Endothelial cell of umbilical vein (primary cell): Measurements from ENCODE around the gene SYNGR4. TPM values are rescaled to one million over a fixed set of nuclear protein-coding genes. Genes with fewer than 3 reads are reported as not detected.

Experiments used
- BruUV-seq: library from RNA; stranded (reverse); fragments of 400-500 nt; replicated peaks from 2 replicates; lab custom pipeline; 2021; lab: Mats Ljungman, UMichigan
- CTCF ChIA-PET: fragments of 300-600, 350-600 bp; sonication (Branson Sonifier 250); formaldehyde crosslinking; loops from one replicate; lab custom pipeline; 2021; ENCODE audit warnings: antibody characterized with exemption, inconsistent platforms; lab: Charles Lee
- POLR2A ChIA-PET: fragments of 300-600, 350-600 bp; sonication (Branson Sonifier 250); formaldehyde crosslinking; loops from one replicate; lab custom pipeline; 2021; ENCODE audit warnings: antibody characterized with exemption, inconsistent platforms; lab: Charles Lee
- DNase-seq: peaks from one replicate; pipeline ENCODE4 v3.0.0-alpha.2; 2011; ENCODE audit warnings: low read depth, low spot score
- FAIRE-seq: peaks from 2 replicates; lab custom pipeline; 2011; peaks lifted over from hg19 to GRCh38; lab: Jason Lieb, UNC
- H2AFZ ChIP-seq: 2 replicates; pipeline ENCODE4 v1.6.0; 2012; ENCODE audit warnings: low read depth, low read length, control low read depth, inconsistent platforms
- H3K27ac ChIP-seq: 2 replicates; pipeline ENCODE4 v1.5.1; 2011; ENCODE audit warnings: low read depth, mild to moderate bottlenecking, control low read depth, low read length, moderate library complexity; ENCODE audit not compliant: insufficient read depth
- H3K27me3 ChIP-seq, 2 experiments: 2 replicates each; pipeline versions ENCODE4 v1.6.0 to v1.6.1; 2011; ENCODE audit warnings: low read length in 2 of 2, mixed read lengths in 1 of 2; ENCODE audit not compliant: control insufficient read depth in 2 of 2, insufficient read depth in 2 of 2
- H3K36me3 ChIP-seq, 2 experiments: 2 replicates in 1 of 2; 3 replicates in 1 of 2; pipeline ENCODE4 v1.5.1; 2011; ENCODE audit warnings: low read length in 2 of 2, mild to moderate bottlenecking in 1 of 2, moderate library complexity in 1 of 2; ENCODE audit not compliant: control insufficient read depth in 2 of 2, insufficient read depth in 2 of 2; ENCODE audit errors: extremely low read depth in 1 of 2
- H3K4me1 ChIP-seq: 3 replicates; pipeline ENCODE4 v1.5.1; 2011; ENCODE audit warnings: mild to moderate bottlenecking, low read length; ENCODE audit not compliant: control insufficient read depth, insufficient read depth; ENCODE audit errors: extremely low read depth
- H3K4me2 ChIP-seq: 2 replicates; pipeline ENCODE4 v1.6.1; 2011; ENCODE audit warnings: low read length, control low read depth, mixed read lengths; ENCODE audit not compliant: insufficient read depth
- H3K4me3 ChIP-seq, 3 experiments: fragments of 200-600 bp in 1 of 3; sonication (generic), shearing (Covaris generic) in 1 of 3; replicated peaks in 1 of 3; 2 replicates each; pipeline ENCODE4 v1.5.1; 2011 to 2016; ENCODE audit warnings: control low read depth in 3 of 3, low read length in 3 of 3, mild to moderate bottlenecking in 2 of 3, inconsistent platforms in 1 of 3, low read depth in 1 of 3, moderate library complexity in 1 of 3; ENCODE audit not compliant: insufficient read depth in 1 of 3
- H3K79me2 ChIP-seq: 2 replicates; pipeline ENCODE4 v1.6.0; 2012; ENCODE audit warnings: low read length, inconsistent platforms; ENCODE audit not compliant: control insufficient read depth, insufficient read depth
- H3K9ac ChIP-seq: replicated peaks from 2 replicates; pipeline ENCODE3; 2011; ENCODE audit warnings: low read length, control low read depth; ENCODE audit not compliant: insufficient read depth; ENCODE audit errors: extremely low read depth
- H3K9me1 ChIP-seq: replicated peaks from 3 replicates; pipeline ENCODE4 v1.6.0; 2011; ENCODE audit warnings: mild to moderate bottlenecking, low read length; ENCODE audit not compliant: control insufficient read depth, insufficient read depth; ENCODE audit errors: extremely low read depth
- H3K9me3 ChIP-seq: replicated peaks from 2 replicates; pipeline ENCODE4 v1.5.1; 2012; ENCODE audit warnings: low read length, inconsistent platforms; ENCODE audit not compliant: control insufficient read depth, insufficient read depth
- H4K20me1 ChIP-seq: replicated peaks from 2 replicates; pipeline ENCODE3; 2011; ENCODE audit warnings: mild to moderate bottlenecking, low read length; ENCODE audit not compliant: control insufficient read depth, insufficient read depth; ENCODE audit errors: extremely low read depth
- EZH2 ChIP-seq: IDR thresholded peaks from 2 replicates; pipeline ENCODE4 v1.6.1; 2012; ENCODE audit warnings: borderline replicate concordance, low read depth, mild to moderate bottlenecking, moderate library complexity, low read length, inconsistent platforms; ENCODE audit not compliant: severe bottlenecking
- FOS ChIP-seq: IDR thresholded peaks from 2 replicates; pipeline ENCODE4 v1.6.1; 2011; ENCODE audit warnings: mild to moderate bottlenecking, low read length, moderate library complexity, borderline replicate concordance; ENCODE audit not compliant: insufficient read depth
- GATA2 ChIP-seq: IDR thresholded peaks from 2 replicates; pipeline ENCODE4 v1.7.0; 2011; ENCODE audit warnings: low read depth, mild to moderate bottlenecking, moderate library complexity, mixed read lengths, low read length; ENCODE audit not compliant: insufficient read length, insufficient read depth
- JUN ChIP-seq: IDR thresholded peaks from 2 replicates; pipeline ENCODE4 v1.6.1; 2011; ENCODE audit warnings: borderline replicate concordance, low read depth; ENCODE audit not compliant: insufficient read length, insufficient read depth
- MYC ChIP-seq: IDR thresholded peaks from one replicate; pipeline ENCODE4 v1.6.1; 2011; ENCODE audit warnings: mild to moderate bottlenecking, low read depth, low read length
- POLR2A ChIP-seq: IDR thresholded peaks from 2 replicates; pipeline ENCODE4 v1.6.1; 2012; ENCODE audit warnings: low read depth, mild to moderate bottlenecking, control low read depth, low read length
- POLR2AphosphoS5 ChIP-seq: IDR thresholded peaks from 2 replicates; pipeline ENCODE4 v1.6.1; 2012; ENCODE audit warnings: low read depth, mild to moderate bottlenecking, control low read depth, low read length, moderate library complexity; ENCODE audit not compliant: insufficient read depth
- dilution Hi-C: fragments of 300-500 bp; cut with MboI; formaldehyde crosslinking; loops from one replicate; pipeline ENCODE4 v1.15.0; 2019; ENCODE audit warnings: low sequenced_read_pairs; ENCODE audit not compliant: extremely low pct_ligation_motif_present
- intact Hi-C: fragments of 100-400 bp; cut with micrococcal nuclease; formaldehyde crosslinking; loops from one replicate; pipeline ENCODE4 v1.10.0; 2022
- polyA plus RNA-seq, 4 experiments: library from polyadenylated mRNA; depleted of rRNA in 3 of 4; stranded (reverse) in 3 of 4; unstranded in 1 of 4; fragments of >200 nt; gene quantifications; 2 replicates each; pipeline versions ENCODE4 v1.2.1 to v1.2.3, GENCODE V29; 2011 to 2012; ENCODE audit warnings: missing spikeins in 1 of 4
- total RNA-seq: library from RNA; stranded (reverse); gene quantifications from 2 replicates; pipeline ENCODE4 v1.2.3, GENCODE V29; 2021
- TF ChIP-seq, protein P1 (sequence below), 2 donors: IDR thresholded peaks; 1 replicate in 1 of 2; 2 replicates in 1 of 2; pipeline ENCODE4 v1.5.1; 2011; ENCODE audit warnings: low read length in 2 of 2, mild to moderate bottlenecking in 2 of 2, moderate library complexity in 2 of 2, control low read depth in 1 of 2, inconsistent platforms in 1 of 2, low read depth in 1 of 2; ENCODE audit not compliant: insufficient read depth in 1 of 2; ENCODE audit errors: extremely low read depth in 1 of 2
- TF ChIP-seq, protein P2 (sequence below): IDR thresholded peaks from 2 replicates; pipeline ENCODE4 v1.6.1; 2011; ENCODE audit not compliant: insufficient read depth, insufficient read length

SYNGR4 gene
- total and polyA plus RNA-seq, 2 donors (not counting 3 experiments of a cell fraction or from before 2014, with no cell fraction given): not detected

DNA sequence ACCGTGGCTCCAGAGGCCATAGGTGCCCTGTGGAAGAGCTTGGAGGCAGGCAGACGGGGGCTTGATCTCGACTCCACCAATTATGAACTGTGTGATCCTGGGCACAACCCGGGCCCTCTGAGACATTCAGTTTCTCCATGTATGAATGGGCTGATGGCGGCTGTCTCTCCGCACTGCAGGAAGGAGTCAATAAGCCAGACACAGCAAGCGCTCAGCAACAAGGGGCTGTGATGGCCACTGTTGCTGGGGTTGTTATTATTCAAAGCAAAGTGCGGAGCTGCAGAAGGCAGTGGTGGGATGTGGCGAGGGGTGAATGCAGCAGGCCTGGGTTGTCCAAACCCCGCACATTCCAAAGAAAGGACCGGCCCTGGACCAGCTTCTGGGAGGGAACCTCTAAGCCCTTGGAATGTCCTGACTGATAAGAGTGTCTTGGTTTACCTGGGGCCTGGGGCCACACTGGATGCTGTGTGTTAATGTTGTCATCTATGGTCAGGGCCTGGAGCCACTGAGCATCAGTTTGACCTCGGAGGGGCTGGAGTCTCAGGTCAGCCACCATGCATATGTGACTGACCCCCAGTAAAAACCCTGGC is 8.7 kb upstream of the SYNGR4 start:
- BruUV-seq: no TSS peak
- no peak for TF ChIP-seq MYC
- no peak for TF ChIP-seq GATA2
- TF ChIP-seq, protein P1, sequence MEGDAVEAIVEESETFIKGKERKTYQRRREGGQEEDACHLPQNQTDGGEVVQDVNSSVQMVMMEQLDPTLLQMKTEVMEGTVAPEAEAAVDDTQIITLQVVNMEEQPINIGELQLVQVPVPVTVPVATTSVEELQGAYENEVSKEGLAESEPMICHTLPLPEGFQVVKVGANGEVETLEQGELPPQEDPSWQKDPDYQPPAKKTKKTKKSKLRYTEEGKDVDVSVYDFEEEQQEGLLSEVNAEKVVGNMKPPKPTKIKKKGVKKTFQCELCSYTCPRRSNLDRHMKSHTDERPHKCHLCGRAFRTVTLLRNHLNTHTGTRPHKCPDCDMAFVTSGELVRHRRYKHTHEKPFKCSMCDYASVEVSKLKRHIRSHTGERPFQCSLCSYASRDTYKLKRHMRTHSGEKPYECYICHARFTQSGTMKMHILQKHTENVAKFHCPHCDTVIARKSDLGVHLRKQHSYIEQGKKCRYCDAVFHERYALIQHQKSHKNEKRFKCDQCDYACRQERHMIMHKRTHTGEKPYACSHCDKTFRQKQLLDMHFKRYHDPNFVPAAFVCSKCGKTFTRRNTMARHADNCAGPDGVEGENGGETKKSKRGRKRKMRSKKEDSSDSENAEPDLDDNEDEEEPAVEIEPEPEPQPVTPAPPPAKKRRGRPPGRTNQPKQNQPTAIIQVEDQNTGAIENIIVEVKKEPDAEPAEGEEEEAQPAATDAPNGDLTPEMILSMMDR (IDR thresholded peaks at IDR 0.05; ENCODE audit: extremely low read depth in 1 of 2, insufficient read depth in 1 of 2, low read depth in 1 of 2, low read length in 2 of 2): no peak
- TF ChIP-seq FOS: no peak
- TF ChIP-seq, protein P2, sequence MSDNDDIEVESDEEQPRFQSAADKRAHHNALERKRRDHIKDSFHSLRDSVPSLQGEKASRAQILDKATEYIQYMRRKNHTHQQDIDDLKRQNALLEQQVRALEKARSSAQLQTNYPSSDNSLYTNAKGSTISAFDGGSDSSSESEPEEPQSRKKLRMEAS: no peak
- no peak for TF ChIP-seq EZH2
- no peak for TF ChIP-seq POLR2A
- no peak for TF ChIP-seq POLR2AphosphoS5
- no peak for TF ChIP-seq JUN
- H3K27ac ChIP-seq: no peak overlapping the region
- H3K9me1 ChIP-seq: no peaks in the 10 kb centered on the region
- DNase-seq (no peak), FAIRE-seq (no peak)
- H3K9ac ChIP-seq: no peak overlapping the region
- no peaks in the 10 kb centered on the region for H3K4me1 ChIP-seq
- no peaks in the 10 kb centered on the region for H4K20me1 ChIP-seq
- no peaks in the 10 kb centered on the region for H3K27me3 ChIP-seq
- no peak overlapping the region for H3K4me3 ChIP-seq
- intact Hi-C loops (no loop called here), dilution Hi-C loops (no loop called here)
- H3K36me3 ChIP-seq: no peaks in the 10 kb centered on the region
- no peak overlapping the region for H2AFZ ChIP-seq
- CTCF ChIA-PET: no interaction called here
- POLR2A ChIA-PET: no interaction called here
- H3K4me2 ChIP-seq: no peak overlapping the region
- no peaks in the 10 kb centered on the region for H3K9me3 ChIP-seq
- H3K79me2 ChIP-seq: no peaks in the 10 kb centered on the region
